Stomach (tissue), 9 donors: ENCODE results near the gene IMP4. TPM values are rescaled to one million over a fixed set of nuclear protein-coding genes. Genes with fewer than 3 reads are reported as not detected.

Experiments
- DNase-seq, 2 donors: peaks; one replicate each; pipeline versions ENCODE4 v3.0.0 to v3.0.0-alpha.2; 2013 to 2019
- H3K27ac ChIP-seq, 5 donors: fragments of 200-600 bp in 4 of 5; sonication (generic) in 4 of 5; one replicate each; pipeline ENCODE4 v1.5.1; 2013 to 2019; ENCODE audit warnings: mild to moderate bottlenecking in 1 of 5, moderate library complexity in 1 of 5
- H3K27me3 ChIP-seq, 3 donors: fragments of 200-600 bp; sonication (generic); one replicate each; pipeline ENCODE4 v1.5.1; 2017 to 2019; ENCODE audit warnings: mixed run types in 1 of 3
- H3K36me3 ChIP-seq, 4 donors: fragments of 200-600 bp; sonication (generic); 1 replicate in 3 of 4; 2 replicates in 1 of 4; pipeline ENCODE4 v1.5.1; 2016 to 2019
- H3K4me1 ChIP-seq, 4 donors: fragments of 200-600 bp; sonication (generic); one replicate each; pipeline ENCODE4 v1.5.1; 2016 to 2019
- H3K4me3 ChIP-seq, 4 donors: fragments of 200-600 bp; sonication (generic) in 3 of 4; one replicate each; pipeline ENCODE4 v1.5.1; 2016 to 2019; ENCODE audit warnings: mild to moderate bottlenecking in 1 of 4
- H3K9me3 ChIP-seq, 4 donors: fragments of 200-600 bp; sonication (generic); one replicate each; pipeline ENCODE4 v1.5.1; 2016 to 2019
- EP300 ChIP-seq: sonication (generic); formaldehyde crosslinking; IDR thresholded peaks from one replicate; pipeline ENCODE4 v1.6.1; 2017; ENCODE audit warnings: antibody characterized with exemption
- POLR2A ChIP-seq, 4 donors: fragments of 450-650 bp; IDR thresholded peaks; one replicate each; pipeline ENCODE4 v1.6.1; 2016; ENCODE audit warnings: antibody characterized with exemption in 4 of 4, control low read depth in 2 of 4, mild to moderate bottlenecking in 1 of 4, moderate library complexity in 1 of 4
- POLR2AphosphoS5 ChIP-seq, 3 donors: sonication (generic); formaldehyde crosslinking; IDR thresholded peaks; one replicate each; pipeline ENCODE4 v1.6.1; 2016; ENCODE audit warnings: antibody characterized with exemption in 3 of 3
- WGBS, 5 donors: extraction: QIAGEN DNeasy Blood & Tissue Kit in 3 of 5; methylation state at CpG; one replicate each; pipeline versions ENCODE4 v1.1.5 to v1.1.7; 2013 to 2018; 5-methylcytosine and 5-hydroxymethylcytosine counted together
- intact Hi-C: fragments of 100-400 bp; cut with DNase I; formaldehyde crosslinking; loops from one replicate; pipeline ENCODE4 v1.15.1; 2023; ENCODE audit warnings: low total_unique reads
- polyA plus RNA-seq, 3 donors: library from polyadenylated mRNA; stranded (reverse); fragments of 200-250 nt; gene quantifications; one replicate each; pipeline ENCODE4 v1.2.3, GENCODE V29; 2013
- total RNA-seq, 5 donors: library from RNA; depleted of rRNA; stranded (reverse); fragments of >200 nt; gene quantifications; one replicate each; pipeline versions ENCODE4 v1.1.0 to v1.2.3, GENCODE V29; 2014 to 2016
- TF ChIP-seq, protein P1 (sequence below), 7 experiments: fragments of 450-650 bp in 4 of 7; fragments of 200-600 bp in 3 of 7; sonication (generic) in 3 of 7; IDR thresholded peaks; one replicate each; pipeline ENCODE4 v1.5.1; 2016 to 2019; ENCODE audit warnings: antibody characterized with exemption in 7 of 7, control low read depth in 2 of 7, mild to moderate bottlenecking in 1 of 7
- donor health status: healthy with polysubstance abuse.
- donor health status: Bipolar disorder and iron deficiency.
- donor health status: healthy.

The IMP4 gene
- total and polyA plus RNA-seq, 8 donors: 14.2 to 128 (median 71.2) TPM

DNA sequence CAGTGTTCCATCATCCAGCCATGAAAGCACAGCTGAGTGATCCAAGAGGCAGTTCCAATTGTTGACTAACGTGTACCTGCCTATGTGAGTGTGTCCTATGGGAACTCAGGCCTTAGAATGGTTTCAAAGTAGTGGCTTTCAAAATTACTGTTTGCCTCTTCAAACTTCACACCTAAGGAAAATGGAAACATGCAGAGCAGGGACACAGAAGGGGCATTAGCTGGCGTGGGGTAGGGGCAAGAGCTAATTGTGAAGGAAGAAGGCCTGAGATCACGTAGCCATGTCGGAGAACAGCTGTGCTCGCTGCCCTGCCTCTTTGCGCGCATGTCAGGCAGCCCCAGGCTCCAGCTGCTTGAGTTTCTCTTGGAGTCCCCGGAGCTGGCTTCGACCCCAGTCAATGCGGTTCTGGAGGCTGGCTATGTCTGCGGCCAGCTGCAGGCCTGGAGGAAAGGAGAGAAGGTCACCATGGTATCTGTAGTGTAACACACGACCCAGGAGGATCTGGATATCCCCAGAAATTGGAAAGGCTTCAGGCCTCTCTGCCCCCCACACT lies 3.8 kb upstream of the IMP4 start:
- 73 to 92% (median 90%) methylated on average over 12 of the region's 12 CpGs for WGBS, 5 donors
- DNase-seq: no peak
- Histone ChIP-seq H3K4me1 (peaks cover 13 to 42% (median 30%) of the 10 kb centered on the region in 4 donors), H3K9me3 (no peaks in the 10 kb centered on the region), H3K4me3 (no peak overlapping the region), H3K27ac (no peak overlapping the region), H3K36me3 (peaks cover 8 to 32% (median 26%) of the 10 kb centered on the region in 4 donors), H3K27me3 (no peaks in the 10 kb centered on the region)
- intact Hi-C loops: loop anchor here (10.0 kb wide), 1 partner anchor 154 kb away; the partner anchor contains the start of genes MZT2B and SMPD4
- no peak for TF ChIP-seq POLR2A (IDR thresholded peaks at IDR 0.05)
- TF ChIP-seq, protein P1, sequence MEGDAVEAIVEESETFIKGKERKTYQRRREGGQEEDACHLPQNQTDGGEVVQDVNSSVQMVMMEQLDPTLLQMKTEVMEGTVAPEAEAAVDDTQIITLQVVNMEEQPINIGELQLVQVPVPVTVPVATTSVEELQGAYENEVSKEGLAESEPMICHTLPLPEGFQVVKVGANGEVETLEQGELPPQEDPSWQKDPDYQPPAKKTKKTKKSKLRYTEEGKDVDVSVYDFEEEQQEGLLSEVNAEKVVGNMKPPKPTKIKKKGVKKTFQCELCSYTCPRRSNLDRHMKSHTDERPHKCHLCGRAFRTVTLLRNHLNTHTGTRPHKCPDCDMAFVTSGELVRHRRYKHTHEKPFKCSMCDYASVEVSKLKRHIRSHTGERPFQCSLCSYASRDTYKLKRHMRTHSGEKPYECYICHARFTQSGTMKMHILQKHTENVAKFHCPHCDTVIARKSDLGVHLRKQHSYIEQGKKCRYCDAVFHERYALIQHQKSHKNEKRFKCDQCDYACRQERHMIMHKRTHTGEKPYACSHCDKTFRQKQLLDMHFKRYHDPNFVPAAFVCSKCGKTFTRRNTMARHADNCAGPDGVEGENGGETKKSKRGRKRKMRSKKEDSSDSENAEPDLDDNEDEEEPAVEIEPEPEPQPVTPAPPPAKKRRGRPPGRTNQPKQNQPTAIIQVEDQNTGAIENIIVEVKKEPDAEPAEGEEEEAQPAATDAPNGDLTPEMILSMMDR (IDR thresholded peaks at IDR 0.05): no peak
- TF ChIP-seq EP300: no peak
- no peak for TF ChIP-seq POLR2AphosphoS5 (IDR thresholded peaks at IDR 0.05)

DNA sequence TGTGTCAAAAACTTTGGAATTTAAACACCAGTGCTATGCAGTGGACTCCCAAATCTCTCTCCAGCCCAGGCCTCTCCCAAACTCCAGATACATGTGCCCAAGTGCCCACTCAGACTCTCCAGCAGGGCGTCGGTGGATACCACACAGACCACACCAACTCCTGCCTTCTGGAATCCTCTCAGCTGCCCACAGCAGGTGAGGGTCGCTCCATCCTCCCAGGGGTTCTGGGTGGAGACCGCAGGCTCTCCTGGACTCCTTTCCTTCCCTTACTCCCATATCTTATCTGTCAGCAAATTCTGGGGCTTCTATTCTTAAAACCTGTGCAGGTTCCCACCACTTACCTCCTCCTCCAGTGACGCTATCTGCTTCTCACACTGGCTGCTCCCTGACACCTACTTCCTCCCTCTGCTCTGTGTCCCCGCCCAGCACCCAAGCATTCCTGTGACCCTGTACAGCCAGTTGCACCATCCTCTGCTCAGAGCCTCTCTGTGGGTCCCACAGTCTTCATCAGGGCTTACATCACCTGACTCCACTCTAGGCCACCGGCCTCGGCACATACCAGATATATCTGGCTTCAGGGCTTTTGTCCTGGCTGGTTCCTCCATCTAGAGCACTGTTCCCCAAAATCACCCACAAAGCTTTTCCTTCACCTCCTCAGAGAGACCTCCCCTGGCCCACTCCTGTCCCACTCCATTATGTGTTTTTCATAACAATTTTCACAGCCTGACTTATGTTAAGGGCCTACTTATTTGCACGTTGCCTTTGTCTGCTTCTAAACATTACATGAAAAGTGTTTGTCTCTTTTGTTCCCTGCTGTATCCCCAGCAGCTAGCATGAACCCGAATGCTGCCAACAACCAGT lies 2.6 kb upstream of the IMP4 start:
- intact Hi-C loops: loop anchor here (10.0 kb wide), 1 partner anchor 155 kb away; the partner anchor contains the start of genes MZT2B and SMPD4
- 96 to 97% (median 97%) methylated on average over 10 of the region's 10 CpGs for WGBS, 5 donors
- no peaks in the 10 kb centered on the region for H3K27me3 ChIP-seq
- no peak overlapping the region for H3K27ac ChIP-seq
- peaks cover 18 to 49% (median 35%) of the 10 kb centered on the region in 4 donors for H3K4me1 ChIP-seq
- H3K4me3 ChIP-seq: peak overlapping the region in 1 of 4 donors; percentile 96
- peaks cover 16 to 40% (median 35%) of the 10 kb centered on the region in 4 donors for H3K36me3 ChIP-seq
- TF ChIP-seq, protein P1 (IDR thresholded peaks at IDR 0.05): no peak
- TF ChIP-seq POLR2A (IDR thresholded peaks at IDR 0.05) (no peak), POLR2AphosphoS5 (IDR thresholded peaks at IDR 0.05) (no peak), EP300 (no peak)
- DNase-seq: no peak
- no peaks in the 10 kb centered on the region for H3K9me3 ChIP-seq

DNA sequence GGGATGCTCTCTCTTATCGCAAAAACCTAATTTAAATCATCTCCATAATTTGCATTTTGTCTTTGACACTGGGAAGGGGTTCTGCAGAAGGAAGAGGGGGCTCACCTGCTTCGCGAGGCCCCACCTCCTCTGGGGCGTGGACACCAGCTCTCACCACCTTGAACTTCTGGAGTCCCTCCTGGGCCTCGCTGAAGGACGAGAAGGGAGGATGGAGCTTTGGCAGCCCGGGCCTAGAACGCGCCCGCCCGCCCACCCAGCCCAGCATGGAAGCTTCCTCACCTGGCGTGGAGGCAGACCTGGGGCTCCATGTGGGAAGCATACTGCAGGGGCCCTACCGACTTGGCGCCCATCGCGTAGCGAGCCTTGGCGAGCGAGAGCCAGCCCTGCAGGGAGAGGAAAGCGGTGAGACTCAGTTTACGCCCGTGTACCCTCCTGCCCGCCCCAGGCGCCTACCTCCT lies 1.1 kb upstream of the IMP4 start:
- peak in 1 of 2 donors; percentile 60 for DNase-seq
- Histone ChIP-seq H3K4me3 (peak overlapping the region; percentile 73 to 98 (median 88)), H3K9me3 (no peaks in the 10 kb centered on the region), H3K36me3 (peaks cover 31 to 55% (median 50%) of the 10 kb centered on the region in 4 donors), H3K4me1 (peaks cover 18 to 47% (median 35%) of the 10 kb centered on the region in 4 donors), H3K27ac (peak overlapping the region; percentile 91 to 96 (median 92)), H3K27me3 (no peaks in the 10 kb centered on the region)
- TF ChIP-seq POLR2AphosphoS5 (IDR thresholded peaks at IDR 0.05) (no peak), EP300 (no peak), POLR2A (IDR thresholded peaks at IDR 0.05) (no peak)
- intact Hi-C loops: no loop called here
- WGBS, 5 donors: 1 to 3% (median 2%) methylated on average over 21 to 24 of the region's 24 CpGs

DNA sequence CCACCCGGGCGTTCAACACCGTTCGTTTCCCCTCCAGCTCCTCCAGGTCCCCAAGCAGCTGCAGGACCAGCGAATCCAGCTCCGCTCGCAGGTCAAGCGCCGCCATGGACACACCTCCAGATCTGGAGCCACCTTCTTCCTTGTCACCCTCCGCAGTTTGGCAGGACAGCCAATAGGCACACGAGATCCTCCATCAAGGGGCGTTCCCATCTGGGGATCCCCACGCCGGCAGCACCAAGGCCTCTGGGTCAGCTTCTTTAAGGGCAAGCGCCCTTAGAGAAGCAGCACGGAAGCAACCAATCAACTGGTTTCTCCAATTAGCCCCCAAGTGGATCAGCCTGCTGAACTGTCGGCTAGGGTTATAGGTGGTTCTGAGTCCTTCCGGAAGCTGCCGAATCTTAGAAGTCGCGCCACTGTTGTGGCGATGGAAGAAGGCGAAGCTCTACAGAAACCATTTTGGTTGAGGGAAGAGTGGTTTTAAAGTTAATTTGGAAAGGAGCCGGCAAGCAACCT lies 621 bp upstream of the IMP4 start:
- Histone ChIP-seq H3K27me3 (no peaks in the 10 kb centered on the region), H3K4me1 (peaks cover 18 to 42% (median 32%) of the 10 kb centered on the region in 4 donors), H3K9me3 (no peaks in the 10 kb centered on the region), H3K4me3 (peak overlapping the region; percentile 73 to 98 (median 88)), H3K36me3 (peaks cover 36 to 59% (median 55%) of the 10 kb centered on the region in 4 donors), H3K27ac (peak overlapping the region; percentile 91 to 96 (median 92))
- TF ChIP-seq POLR2AphosphoS5 (IDR thresholded peaks at IDR 0.05): peak in 2 of 3 donors; percentile 68 to 75
- no peak for TF ChIP-seq POLR2A (IDR thresholded peaks at IDR 0.05)
- WGBS, 5 donors: 0 to 1% (median 0%) methylated on average over 21 to 24 of the region's 24 CpGs
- intact Hi-C loops: no loop called here
- peak; percentile 91 to 97 for DNase-seq

DNA sequence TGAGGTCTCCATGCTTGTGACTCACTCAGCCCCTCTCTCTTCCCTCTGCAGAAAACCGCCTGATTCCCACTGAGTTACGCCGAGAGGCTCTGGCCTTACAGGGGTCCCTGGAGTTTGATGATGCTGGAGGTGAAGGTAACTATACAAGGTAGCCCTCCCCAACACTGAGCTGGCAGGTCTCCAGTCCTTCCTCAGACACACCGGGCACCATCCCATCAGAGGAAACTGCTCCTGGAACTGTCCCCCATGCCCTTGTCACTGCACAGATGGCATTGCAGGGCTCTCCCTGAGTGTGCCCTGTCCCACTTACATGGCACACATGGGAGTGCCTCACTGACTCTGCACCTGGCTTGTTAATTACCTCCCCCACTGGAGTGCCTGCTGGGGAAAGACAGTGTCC lies 1.9 kb downstream of the IMP4 start:
- no peaks in the 10 kb centered on the region for H3K27me3 ChIP-seq
- no peak for DNase-seq
- H3K4me3 ChIP-seq: no peak overlapping the region
- intact Hi-C loops: no loop called here
- no peak overlapping the region for H3K27ac ChIP-seq
- WGBS, 5 donors: 81 to 100% (median 97%) methylated on average over 4 of the region's 4 CpGs
- H3K9me3 ChIP-seq: no peaks in the 10 kb centered on the region
- H3K36me3 ChIP-seq: peaks cover 37 to 65% (median 61%) of the 10 kb centered on the region in 4 donors
- H3K4me1 ChIP-seq: peaks cover 18 to 36% (median 27%) of the 10 kb centered on the region in 4 donors
- TF ChIP-seq POLR2AphosphoS5 (IDR thresholded peaks at IDR 0.05) (no peak), POLR2A (IDR thresholded peaks at IDR 0.05) (no peak), EP300 (no peak)
- TF ChIP-seq, protein P1 (IDR thresholded peaks at IDR 0.05): no peak
